Measurements from ENCODE around the gene TTLL10.

- TF ChIP-seq CTCF (conservative IDR thresholded peaks at IDR 0.05 in 1 of 2, IDR thresholded peaks at IDR 0.05 in 1 of 2; ENCODE audit: extremely low read depth in 1 of 2, insufficient read depth in 1 of 2, low read depth in 1 of 2, low read length in 2 of 2) (no peak), EZH2 (IDR thresholded peaks at IDR 0.05; ENCODE audit: borderline replicate concordance, low read length) (no peak)
Observed at GRCh38 chr1:1166642-1167397, 6.9 kb upstream of the TTLL10 start.
